Activated CD8-positive, alpha-beta T cell treated with anti-CD3 and anti-CD28 coated beads, Interleukin-2, amount 10 ng/mL, durations not matched to agents 7 days and 5 days (primary cell): ENCODE measurements around the gene GRK5. TPM values are rescaled to one million over a fixed set of nuclear protein-coding genes. Genes with fewer than 3 reads are reported as not detected.
A peak's percentile ranks its signal among the peaks of the same experiment; 100 is the strongest.

Source experiments
- ATAC-seq: fragments of 150-1000 bp; cut with Tn5 transposase; one replicate; pipeline ENCODE4 v1.10.0; 2021; ENCODE audit warnings: moderate library complexity
- CTCF ChIA-PET: fragments of 350-600 bp; sonication (Branson Sonifier 250); formaldehyde crosslinking; loops from one replicate; lab custom pipeline; 2021; ENCODE audit warnings: antibody characterized with exemption; lab: Charles Lee
- POLR2A ChIA-PET: fragments of 350-600 bp; sonication (Branson Sonifier 250); formaldehyde crosslinking; loops from one replicate; lab custom pipeline; 2021; ENCODE audit warnings: antibody characterized with exemption; lab: Charles Lee
- DNase-seq: peaks from one replicate; pipeline ENCODE4 v3.0.0-alpha.2; 2020
- H3K27ac Mint-ChIP-seq: one replicate; pipeline ENCODE4 v1.8.0; 2021; ENCODE audit warnings: mild to moderate bottlenecking, mixed read lengths
- H3K27me3 Mint-ChIP-seq: one replicate; pipeline ENCODE4 v1.8.0; 2021; ENCODE audit warnings: low read depth, mixed read lengths
- H3K36me3 Mint-ChIP-seq: one replicate; pipeline ENCODE4 v1.8.0; 2021; ENCODE audit warnings: low read depth, mixed read lengths
- H3K4me1 Mint-ChIP-seq: one replicate; pipeline ENCODE4 v1.8.0; 2021; ENCODE audit warnings: low read depth, mixed read lengths
- H3K4me3 Mint-ChIP-seq: one replicate; pipeline ENCODE4 v1.8.0; 2021; ENCODE audit warnings: mild to moderate bottlenecking, mixed read lengths
- H3K9me3 Mint-ChIP-seq: one replicate; pipeline ENCODE4 v1.8.0; 2022; ENCODE audit warnings: mixed read lengths; ENCODE audit not compliant: insufficient read depth
- total RNA-seq, 2 experiments: library from RNA; stranded (reverse); gene quantifications; one replicate each; pipeline ENCODE4 v1.2.3, GENCODE V29; 2021

The GRK5 gene
- total RNA-seq, 2 experiments from 2014 or later: 16.9 to 17.6 TPM

DNA sequence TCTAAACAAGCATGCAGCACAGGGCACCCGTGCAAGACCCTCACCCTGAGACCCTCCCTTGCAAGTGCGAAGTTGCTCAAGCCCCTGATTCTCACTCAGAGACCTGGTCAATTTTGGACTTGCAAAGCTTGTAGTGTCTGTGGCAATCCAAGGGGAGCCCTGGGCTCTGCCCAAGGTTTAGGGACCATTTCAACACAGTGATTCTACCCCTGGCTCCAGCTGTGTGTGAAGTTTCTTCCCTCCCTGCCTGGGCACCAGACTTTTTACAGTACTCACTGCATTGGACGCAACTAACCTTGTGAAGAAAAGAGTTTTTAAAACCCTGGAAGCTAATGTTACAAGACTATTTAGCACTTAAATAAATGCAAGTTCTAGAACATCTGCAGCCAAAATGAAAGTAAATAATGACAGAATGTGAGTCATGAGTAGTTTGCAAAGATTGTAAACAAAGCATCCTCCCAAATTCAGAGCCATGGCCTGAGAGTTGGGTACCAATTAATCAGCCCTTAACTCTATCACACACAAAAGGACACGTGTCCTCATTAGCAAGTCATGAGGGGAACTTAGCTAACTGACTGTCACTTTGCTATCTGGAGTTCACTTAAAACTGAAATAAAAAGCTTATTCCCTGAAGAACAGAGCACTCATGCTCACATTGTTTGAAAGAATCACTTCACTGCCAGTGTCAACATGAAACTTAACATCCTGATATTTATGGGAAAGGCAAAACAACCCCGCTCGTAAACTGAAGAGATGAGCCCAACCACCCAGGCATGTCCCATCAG, 287.1 kb downstream of the GRK5 start:
- peaks cover 37% of the 10 kb centered on the region for H3K36me3 Mint-ChIP-seq
- H3K27me3 Mint-ChIP-seq: no peaks in the 10 kb centered on the region
- peaks cover 83% of the 10 kb centered on the region for H3K4me1 Mint-ChIP-seq
- H3K27ac Mint-ChIP-seq: peak overlapping the region; percentile 79
- ATAC-seq (no peak), DNase-seq (no peak)
- ChIA-PET CTCF (interaction anchor here (0.9 to 2.5 kb wide), 6 partner anchors 44 to 305 kb away, joined by 3 to 13 read pairs (median 4); partner anchors contain the start of gene RGS10), POLR2A (interaction anchor here (1.5 kb wide), 1 partner anchor 44 kb away, joined by 6 read pairs; no protein-coding TSS in a partner anchor)
- no peak overlapping the region for H3K4me3 Mint-ChIP-seq
- H3K9me3 Mint-ChIP-seq: no peaks in the 10 kb centered on the region

DNA sequence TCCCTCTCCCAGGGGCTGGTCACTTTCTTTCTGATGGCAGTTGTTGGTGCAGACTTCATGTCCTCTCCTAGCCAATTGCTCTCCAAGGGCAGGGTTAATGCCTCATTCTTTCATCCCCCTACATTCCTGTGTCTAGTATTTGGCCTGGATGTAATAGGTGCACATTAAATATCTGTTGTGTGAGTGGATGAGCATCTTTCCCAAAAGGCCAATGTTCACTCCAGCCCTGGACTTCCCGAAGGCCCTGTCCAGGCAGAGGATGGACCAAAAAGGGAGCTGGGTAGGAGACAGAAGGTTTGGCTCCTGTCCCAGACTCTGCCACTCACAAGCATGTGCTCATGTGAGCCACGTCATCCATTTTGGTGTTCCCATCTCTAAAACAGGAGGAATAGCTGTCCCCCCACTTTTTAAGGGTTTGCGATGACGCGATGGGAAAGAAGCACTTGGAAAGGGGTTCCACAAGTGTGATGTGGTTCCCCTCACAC, 287.7 kb downstream of the GRK5 start:
- peaks cover 83% of the 10 kb centered on the region for H3K4me1 Mint-ChIP-seq
- peaks cover 41% of the 10 kb centered on the region for H3K36me3 Mint-ChIP-seq
- H3K27me3 Mint-ChIP-seq: no peaks in the 10 kb centered on the region
- H3K27ac Mint-ChIP-seq: peak overlapping the region; percentile 79
- no peak for ATAC-seq
- H3K9me3 Mint-ChIP-seq: no peaks in the 10 kb centered on the region
- H3K4me3 Mint-ChIP-seq: no peak overlapping the region
- ChIA-PET CTCF (interaction anchor here (0.9 to 2.5 kb wide), 4 partner anchors 45 to 306 kb away, joined by 3 to 13 read pairs (median 4); partner anchors contain the start of gene RGS10), POLR2A (no interaction called here)
- no peak for DNase-seq

DNA sequence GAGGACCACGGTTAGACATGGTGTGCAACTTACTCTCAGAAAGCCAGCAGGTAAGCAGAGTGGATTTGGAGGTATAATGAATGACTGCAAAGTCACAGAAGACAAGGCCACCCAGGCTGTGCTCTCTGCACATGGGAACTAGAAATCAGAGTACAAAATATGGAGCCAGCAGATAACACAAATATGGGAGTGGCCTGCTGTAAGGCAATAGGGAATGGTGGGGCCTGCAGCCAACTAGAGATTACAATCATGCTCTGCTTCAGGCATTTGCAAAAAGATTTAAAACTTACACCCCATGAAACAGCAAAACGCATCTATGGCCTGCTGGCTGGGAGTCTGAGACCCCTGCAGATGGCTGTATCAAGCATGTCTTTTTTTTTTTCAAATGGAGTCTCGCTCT, 288.2 kb downstream of the GRK5 start:
- ATAC-seq (no peak), DNase-seq (no peak)
- no peaks in the 10 kb centered on the region for H3K9me3 Mint-ChIP-seq
- ChIA-PET POLR2A (no interaction called here), CTCF (interaction anchor here (1.4 to 2.5 kb wide), 3 partner anchors 44 to 50 kb away, joined by 4 to 13 read pairs (median 5); partner anchors contain the start of gene RGS10)
- H3K36me3 Mint-ChIP-seq: peaks cover 46% of the 10 kb centered on the region
- peaks cover 83% of the 10 kb centered on the region for H3K4me1 Mint-ChIP-seq
- no peaks in the 10 kb centered on the region for H3K27me3 Mint-ChIP-seq
- H3K4me3 Mint-ChIP-seq: no peak overlapping the region
- H3K27ac Mint-ChIP-seq: peak overlapping the region; percentile 37

DNA sequence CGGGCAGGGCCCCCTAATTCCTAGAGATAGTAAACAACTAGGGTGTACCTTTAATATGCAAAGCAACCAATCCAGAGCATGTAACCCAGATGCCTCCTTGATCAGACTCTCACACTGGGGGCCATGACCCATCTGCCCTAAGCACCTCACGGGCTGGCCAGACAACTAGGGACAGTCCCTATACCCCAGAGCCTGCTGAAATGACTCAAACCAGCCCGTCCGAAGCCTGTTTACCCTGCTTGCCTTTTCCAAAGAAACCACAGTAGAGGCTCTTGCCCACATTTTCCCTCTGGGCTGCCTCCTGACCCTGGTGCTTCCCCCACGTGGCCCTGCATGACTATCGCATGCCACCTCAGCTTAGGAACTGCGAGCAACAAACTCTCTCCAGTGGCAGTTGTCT, 288.9 kb downstream of the GRK5 start:
- DNase-seq: no peak
- no peak overlapping the region for H3K4me3 Mint-ChIP-seq

DNA sequence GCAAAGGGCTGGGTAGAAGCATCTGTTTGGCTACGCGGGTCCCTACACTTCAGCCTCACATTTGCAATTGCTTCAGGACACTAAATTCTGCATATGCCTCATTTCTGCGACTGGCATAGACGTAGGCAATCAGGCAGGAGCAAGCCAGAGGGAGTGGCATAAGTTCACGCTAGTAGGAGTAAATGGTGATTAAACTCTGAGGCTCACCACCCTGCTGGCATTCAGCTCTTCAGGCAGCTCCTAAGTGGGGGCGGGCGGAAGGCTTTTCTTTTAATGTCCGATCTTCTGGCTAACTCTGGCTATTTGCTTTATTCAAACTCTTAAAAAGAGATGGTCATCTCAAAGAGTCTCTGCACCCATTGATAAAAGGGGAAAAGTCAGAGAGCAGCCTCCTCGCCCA, 289.9 kb downstream of the GRK5 start:
- CTCF ChIA-PET: no interaction called here
- no peak for DNase-seq
- Mint-ChIP-seq H3K9me3 (no peaks in the 10 kb centered on the region), H3K27ac (peak overlapping the region; percentile 63), H3K36me3 (peaks cover 57% of the 10 kb centered on the region), H3K4me1 (peaks cover 90% of the 10 kb centered on the region), H3K4me3 (no peak overlapping the region), H3K27me3 (no peaks in the 10 kb centered on the region)
- ATAC-seq: no peak
- POLR2A ChIA-PET: interaction anchor here (1.5 kb wide), 1 partner anchor 8 kb away, joined by 5 read pairs; no protein-coding TSS in a partner anchor

More for the DNA sequence above, 288.9 kb downstream of the GRK5 start:
- peak; percentile 25 for ATAC-seq
- H3K4me1 Mint-ChIP-seq: peaks cover 90% of the 10 kb centered on the region
- peaks cover 53% of the 10 kb centered on the region for H3K36me3 Mint-ChIP-seq
- ChIA-PET CTCF (interaction anchor here (0.8 kb wide), 1 partner anchor 289 kb away, joined by 3 read pairs; the partner anchor contains the start of gene GRK5), POLR2A (no interaction called here)
- peak overlapping the region; percentile 77 for H3K27ac Mint-ChIP-seq
- H3K9me3 Mint-ChIP-seq: no peaks in the 10 kb centered on the region
- no peaks in the 10 kb centered on the region for H3K27me3 Mint-ChIP-seq

DNA sequence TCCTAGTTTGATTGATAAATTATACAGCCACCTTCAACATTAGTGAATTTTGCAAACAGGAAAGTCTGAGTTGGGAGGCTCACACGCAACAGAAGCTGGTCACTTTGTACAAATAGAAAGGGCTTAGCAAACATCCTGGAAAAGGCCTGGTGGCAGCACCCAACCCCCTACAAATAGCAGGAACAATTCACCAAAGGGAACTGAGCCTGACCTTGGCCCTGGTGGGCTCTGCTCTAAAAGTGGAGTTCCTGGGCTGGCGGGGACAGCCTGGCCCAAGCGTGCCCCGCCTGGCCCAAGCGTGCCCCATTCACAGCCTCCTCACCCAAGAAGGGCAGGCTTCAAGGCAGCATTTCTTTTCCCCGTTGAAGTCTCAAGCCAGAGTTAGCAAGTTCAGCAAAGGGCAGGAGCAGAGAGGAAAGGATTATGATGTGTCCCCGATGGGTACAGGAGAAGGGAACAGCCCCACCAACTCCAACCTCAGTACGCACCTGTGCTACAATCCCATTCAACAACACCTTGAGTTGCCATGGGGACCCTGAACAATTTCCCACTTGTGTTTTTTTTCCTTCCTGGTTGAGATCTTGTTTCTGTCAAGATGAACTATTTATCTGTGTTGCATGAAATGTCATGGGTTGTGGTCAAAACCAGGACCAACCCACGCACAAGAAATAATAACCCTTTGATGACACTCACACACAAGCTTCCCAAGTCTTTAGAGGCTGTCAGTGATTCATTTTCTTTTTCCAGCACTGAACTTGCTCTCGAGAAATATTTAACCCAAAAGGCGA, 291.7 kb downstream of the GRK5 start:
- H3K36me3 Mint-ChIP-seq: peaks cover 70% of the 10 kb centered on the region
- no peaks in the 10 kb centered on the region for H3K9me3 Mint-ChIP-seq
- DNase-seq (no peak), ATAC-seq (no peak)
- CTCF ChIA-PET: interaction anchor here (1.1 to 4.6 kb wide), 3 partner anchors 9 to 300 kb away, joined by 5 to 36 read pairs (median 5); no protein-coding TSS in a partner anchor
- peaks cover 92% of the 10 kb centered on the region for H3K4me1 Mint-ChIP-seq
- H3K27ac Mint-ChIP-seq: peak overlapping the region; percentile 70
- no peak overlapping the region for H3K4me3 Mint-ChIP-seq
- H3K27me3 Mint-ChIP-seq: no peaks in the 10 kb centered on the region
- POLR2A ChIA-PET: interaction anchor here (0.7 to 0.8 kb wide), 2 partner anchors 13 to 95 kb away, joined by 3 read pairs; no protein-coding TSS in a partner anchor

DNA sequence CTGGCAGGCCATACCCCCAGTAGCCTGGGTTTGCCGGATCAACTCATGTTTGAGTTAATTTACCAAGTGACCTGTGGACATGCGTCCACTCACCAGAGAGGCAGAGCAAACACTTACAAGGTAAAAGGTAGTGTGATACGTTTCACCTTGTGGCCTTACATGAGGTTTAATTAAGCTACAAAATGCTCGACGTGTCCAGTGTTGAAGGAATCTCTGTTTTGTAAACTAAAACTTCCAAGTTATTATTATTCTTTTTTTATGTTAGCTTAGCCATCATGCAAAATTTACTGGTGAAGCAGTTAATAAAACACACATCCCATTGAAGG, 292.3 kb downstream of the GRK5 start:
- peaks cover 71% of the 10 kb centered on the region for H3K36me3 Mint-ChIP-seq
- H3K27me3 Mint-ChIP-seq: no peaks in the 10 kb centered on the region
- CTCF ChIA-PET: interaction anchor here (1.1 to 4.6 kb wide), 5 partner anchors 10 to 310 kb away, joined by 3 to 36 read pairs (median 5); partner anchors contain the start of gene RGS10
- no peak overlapping the region for H3K4me3 Mint-ChIP-seq
- H3K9me3 Mint-ChIP-seq: no peaks in the 10 kb centered on the region
- POLR2A ChIA-PET: interaction anchor here (0.6 to 1.4 kb wide), 3 partner anchors 10 to 94 kb away, joined by 3 to 6 read pairs (median 4); partner anchors contain the start of gene RGS10
- DNase-seq (no peak), ATAC-seq (no peak)
- peaks cover 92% of the 10 kb centered on the region for H3K4me1 Mint-ChIP-seq
- peak overlapping the region; percentile 70 for H3K27ac Mint-ChIP-seq

DNA sequence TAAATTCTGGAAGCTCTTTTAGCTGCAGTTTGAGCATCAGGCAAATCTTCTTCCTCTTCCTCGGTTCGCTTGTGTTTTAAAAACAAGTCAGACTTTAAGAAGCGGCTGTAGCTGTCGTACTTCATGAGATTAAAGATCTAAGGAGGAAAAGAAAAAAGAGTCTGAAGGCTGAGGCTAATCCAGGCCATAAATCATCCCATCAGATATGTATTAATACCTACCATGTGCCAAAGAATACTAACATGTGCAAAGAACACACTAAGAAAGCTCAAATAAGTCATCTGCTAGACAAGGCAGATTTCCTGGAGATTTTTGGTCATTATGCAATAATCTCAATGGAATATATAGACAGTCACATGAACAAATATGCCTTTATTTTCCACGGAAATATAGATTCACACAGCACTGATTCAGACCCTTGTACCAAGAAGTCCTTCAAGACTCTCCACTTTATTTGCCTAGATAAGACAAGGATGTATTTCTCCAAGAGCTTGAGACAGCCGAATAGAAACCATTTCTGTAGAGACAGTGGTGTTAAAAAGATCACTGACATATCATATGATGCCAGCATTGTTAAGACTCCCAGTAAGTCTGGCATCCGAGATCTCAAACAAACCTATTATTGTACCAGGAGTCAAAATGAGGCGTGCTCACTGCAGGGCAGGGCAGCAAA, 292.9 kb downstream of the GRK5 start:
- H3K4me3 Mint-ChIP-seq: no peak overlapping the region
- DNase-seq (no peak), ATAC-seq (no peak)
- ChIA-PET CTCF (interaction anchor here (0.8 to 4.6 kb wide), 8 partner anchors 10 to 311 kb away, joined by 3 to 36 read pairs (median 4); partner anchors contain the start of gene RGS10), POLR2A (interaction anchor here (0.6 to 1.4 kb wide), 3 partner anchors 11 to 94 kb away, joined by 3 to 6 read pairs (median 4); partner anchors contain the start of gene RGS10)
- H3K9me3 Mint-ChIP-seq: no peaks in the 10 kb centered on the region
- peaks cover 76% of the 10 kb centered on the region for H3K36me3 Mint-ChIP-seq
- no peaks in the 10 kb centered on the region for H3K27me3 Mint-ChIP-seq
- H3K27ac Mint-ChIP-seq: peak overlapping the region; percentile 98
- H3K4me1 Mint-ChIP-seq: peaks cover 92% of the 10 kb centered on the region

DNA sequence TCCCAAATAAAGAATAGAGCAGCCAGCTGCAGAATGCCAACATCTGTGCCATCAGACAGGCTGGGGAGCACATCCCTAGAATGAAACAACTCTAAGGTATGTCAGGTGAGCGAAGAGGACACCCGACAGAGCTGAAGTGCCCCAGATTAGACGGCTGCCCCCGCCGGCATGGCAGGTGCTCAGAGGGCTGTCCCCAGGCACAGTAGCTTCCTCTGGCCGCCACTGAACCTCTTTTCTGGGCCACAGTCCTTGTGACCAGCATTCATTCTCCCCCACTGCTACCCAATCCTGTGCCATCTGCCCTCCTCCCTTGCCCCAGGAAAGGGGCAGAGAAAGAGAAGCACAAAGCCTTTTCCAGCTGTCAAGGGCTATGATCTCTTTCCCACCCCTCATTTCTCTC, 293.4 kb downstream of the GRK5 start:
- Mint-ChIP-seq H3K27me3 (no peaks in the 10 kb centered on the region), H3K9me3 (no peaks in the 10 kb centered on the region), H3K4me1 (peaks cover 94% of the 10 kb centered on the region), H3K4me3 (no peak overlapping the region), H3K27ac (peak overlapping the region; percentile 98), H3K36me3 (peaks cover 82% of the 10 kb centered on the region)
- CTCF ChIA-PET: interaction anchor here (0.8 to 4.6 kb wide), 6 partner anchors 11 to 311 kb away, joined by 3 to 36 read pairs (median 4); partner anchors contain the start of gene RGS10
- ATAC-seq (no peak), DNase-seq (no peak)
- POLR2A ChIA-PET: interaction anchor here (1.4 kb wide), 1 partner anchor 11 kb away, joined by 6 read pairs; no protein-coding TSS in a partner anchor

DNA sequence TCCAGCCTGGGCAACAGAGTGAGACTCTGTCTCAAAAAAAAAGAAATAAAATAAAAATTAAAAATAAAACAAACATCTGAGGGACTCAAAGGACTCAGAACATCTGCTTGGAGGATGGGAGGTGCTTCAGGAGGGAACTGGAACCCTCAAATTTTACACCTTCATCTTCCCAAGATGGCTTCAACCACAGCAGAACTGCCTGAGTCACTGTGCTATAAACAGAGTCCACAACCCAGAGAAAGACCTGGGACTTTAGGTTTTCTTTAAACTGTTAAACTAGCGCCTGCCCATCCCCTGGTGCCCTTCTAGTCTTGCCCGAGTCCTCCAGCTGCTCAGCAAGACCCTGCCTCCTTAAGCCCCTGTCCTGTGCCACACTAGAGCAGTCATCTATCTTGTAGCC, 294.3 kb downstream of the GRK5 start:
- POLR2A ChIA-PET: no interaction called here
- no peaks in the 10 kb centered on the region for H3K9me3 Mint-ChIP-seq
- H3K36me3 Mint-ChIP-seq: peaks cover 81% of the 10 kb centered on the region
- peak overlapping the region; percentile 70 for H3K4me3 Mint-ChIP-seq
- H3K4me1 Mint-ChIP-seq: peaks cover 94% of the 10 kb centered on the region
- H3K27ac Mint-ChIP-seq: peak overlapping the region; percentile 98
- H3K27me3 Mint-ChIP-seq: no peaks in the 10 kb centered on the region
- DNase-seq (peak; percentile 43), ATAC-seq (peak; percentile 37)
- CTCF ChIA-PET: interaction anchor here (2.1 to 4.6 kb wide), 2 partner anchors 12 to 41 kb away, joined by 13 to 36 read pairs; partner anchors contain the start of gene RGS10
